H9 (cell line): Measurements from ENCODE around the gene UFM1. TPM values are rescaled to one million over a fixed set of nuclear protein-coding genes. Genes with fewer than 3 reads are reported as not detected.

Experiments used
- DNase-seq: peaks from one replicate; pipeline ENCODE4 v3.0.0-alpha.2; 2017
- H2AFZ ChIP-seq: one replicate; pipeline ENCODE4 v1.6.1; 2013; ENCODE audit warnings: mild to moderate bottlenecking, low read length, control low read depth, moderate library complexity
- H2AK5ac ChIP-seq: 2 replicates; pipeline ENCODE4 v1.6.1; 2013; ENCODE audit warnings: low read length, control low read depth, mixed read lengths; ENCODE audit not compliant: insufficient read length
- H2BK120ac ChIP-seq: one replicate; pipeline ENCODE4 v1.6.1; 2013; ENCODE audit warnings: low read depth, mild to moderate bottlenecking, low read length, control low read depth, inconsistent platforms; ENCODE audit not compliant: poor library complexity, severe bottlenecking
- H2BK12ac ChIP-seq: 2 replicates; pipeline ENCODE4 v1.6.1; 2013; ENCODE audit warnings: low read length, control low read depth, mixed read lengths, low read depth; ENCODE audit not compliant: insufficient read length
- H2BK15ac ChIP-seq: 2 replicates; pipeline ENCODE4 v1.6.1; 2013; ENCODE audit warnings: low read depth, low read length, control low read depth
- H2BK20ac ChIP-seq: one replicate; pipeline ENCODE4 v1.6.1; 2013; ENCODE audit warnings: low read depth, mild to moderate bottlenecking, low read length, control low read depth, inconsistent platforms; ENCODE audit not compliant: poor library complexity, severe bottlenecking
- H2BK5ac ChIP-seq: 2 replicates; pipeline ENCODE4 v1.6.1; 2013; ENCODE audit warnings: low read length, control low read depth, mixed read lengths; ENCODE audit not compliant: insufficient read length
- H3K14ac ChIP-seq: 2 replicates; pipeline ENCODE4 v1.6.1; 2013; ENCODE audit warnings: low read length, control low read depth; ENCODE audit not compliant: insufficient read depth
- H3K18ac ChIP-seq: 2 replicates; pipeline ENCODE4 v1.6.1; 2013; ENCODE audit warnings: low read depth, mild to moderate bottlenecking, mixed read lengths, low read length, control low read depth; ENCODE audit not compliant: insufficient read length
- H3K23ac ChIP-seq: 2 replicates; pipeline ENCODE4 v1.6.1; 2013; ENCODE audit warnings: low read length, control low read depth, mixed read lengths, low read depth; ENCODE audit not compliant: insufficient read length
- H3K23me2 ChIP-seq: 2 replicates; pipeline ENCODE4 v1.6.1; 2013; ENCODE audit warnings: low read depth, mild to moderate bottlenecking, mixed read lengths, low read length, control low read depth; ENCODE audit not compliant: insufficient read length, poor library complexity, severe bottlenecking
- H3K27ac ChIP-seq: 2 replicates; pipeline ENCODE4 v1.5.1; 2013; ENCODE audit warnings: low read length, control low read depth, mixed read lengths, low read depth; ENCODE audit not compliant: insufficient read length
- H3K27me3 ChIP-seq: 2 replicates; pipeline ENCODE4 v1.6.1; 2013; ENCODE audit warnings: low read length, control low read depth, inconsistent platforms; ENCODE audit not compliant: insufficient read depth
- H3K4ac ChIP-seq: 2 replicates; pipeline ENCODE4 v1.6.1; 2013; ENCODE audit warnings: low read depth, mild to moderate bottlenecking, control low read depth, inconsistent platforms, low read length, moderate library complexity
- H3K4me1 ChIP-seq: 2 replicates; pipeline ENCODE4 v1.6.1; 2013; ENCODE audit warnings: low read length, control low read depth, inconsistent platforms; ENCODE audit not compliant: insufficient read depth
- H3K4me2 ChIP-seq: 2 replicates; pipeline ENCODE4 v1.6.1; 2013; ENCODE audit warnings: low read length, control low read depth, mixed read lengths; ENCODE audit not compliant: insufficient read length, insufficient read depth
- H3K56ac ChIP-seq: 2 replicates; pipeline ENCODE4 v1.6.1; 2013; ENCODE audit warnings: low read depth, mild to moderate bottlenecking, mixed read lengths, low read length, control low read depth; ENCODE audit not compliant: insufficient read length
- H3K79me1 ChIP-seq: 2 replicates; pipeline ENCODE4 v1.6.1; 2013; ENCODE audit warnings: low read depth, mild to moderate bottlenecking, moderate library complexity, low read length, control low read depth, inconsistent platforms; ENCODE audit not compliant: insufficient read depth, poor library complexity, severe bottlenecking
- H3K79me2 ChIP-seq: 2 replicates; pipeline ENCODE4 v1.6.1; 2013; ENCODE audit warnings: low read length, control low read depth, inconsistent platforms; ENCODE audit not compliant: insufficient read depth
- H3K9ac ChIP-seq: 2 replicates; pipeline ENCODE4 v1.6.1; 2013; ENCODE audit warnings: low read length, control low read depth, mixed read lengths; ENCODE audit not compliant: insufficient read length; ENCODE audit errors: extremely low read depth
- H3K9me3 ChIP-seq: one replicate; pipeline ENCODE4 v1.6.1; 2013; ENCODE audit warnings: low read depth, low read length, inconsistent platforms; ENCODE audit not compliant: control insufficient read depth
- H3T11ph ChIP-seq: one replicate; pipeline ENCODE4 v1.6.1; 2013; ENCODE audit warnings: mild to moderate bottlenecking, low read length, control low read depth, inconsistent platforms
- H4K20me1 ChIP-seq: one replicate; pipeline ENCODE4 v1.6.1; 2013; ENCODE audit not compliant: control insufficient read depth, insufficient read length, insufficient read depth
- H4K5ac ChIP-seq: 2 replicates; pipeline ENCODE4 v1.6.1; 2013; ENCODE audit warnings: low read depth, mild to moderate bottlenecking, mixed read lengths, low read length, control low read depth; ENCODE audit not compliant: insufficient read length
- H4K8ac ChIP-seq: replicated peaks from 2 replicates; pipeline ENCODE4 v1.6.1; 2013; ENCODE audit warnings: low read length, control low read depth, mixed read lengths, low read depth; ENCODE audit not compliant: insufficient read length
- H4K91ac ChIP-seq: 2 replicates; pipeline ENCODE4 v1.6.1; 2013; ENCODE audit warnings: low read depth, mild to moderate bottlenecking, moderate library complexity, mixed read lengths, low read length, control low read depth; ENCODE audit not compliant: insufficient read length
- H3K27ac Mint-ChIP-seq, 3 experiments: 2 replicates in 2 of 3; 3 replicates in 1 of 3; pipeline ENCODE4 v1.8.0; 2020 to 2021; ENCODE audit warnings: mixed read lengths in 3 of 3, mild to moderate bottlenecking in 1 of 3, moderate library complexity in 1 of 3
- H3K27me3 Mint-ChIP-seq: 2 replicates; pipeline ENCODE4 v1.8.0; 2021; ENCODE audit warnings: low read depth, mild to moderate bottlenecking, moderate library complexity, mixed read lengths
- H3K36me3 Mint-ChIP-seq, 3 experiments: 2 replicates in 2 of 3; 3 replicates in 1 of 3; pipeline ENCODE4 v1.8.0; 2020 to 2021; ENCODE audit warnings: low read depth in 3 of 3, mixed read lengths in 3 of 3; ENCODE audit not compliant: insufficient read depth in 1 of 3
- H3K4me1 Mint-ChIP-seq, 2 experiments: 2 replicates each; pipeline ENCODE4 v1.8.0; 2020; ENCODE audit warnings: mixed read lengths in 2 of 2
- H3K4me3 Mint-ChIP-seq, 2 experiments: 2 replicates in 1 of 2; 3 replicates in 1 of 2; pipeline ENCODE4 v1.8.0; 2020 to 2021; ENCODE audit warnings: mild to moderate bottlenecking in 2 of 2, mixed read lengths in 2 of 2, moderate library complexity in 1 of 2
- H3K9me3 Mint-ChIP-seq, 2 experiments: 2 replicates in 1 of 2; 3 replicates in 1 of 2; pipeline ENCODE4 v1.8.0; 2020; ENCODE audit warnings: mild to moderate bottlenecking in 2 of 2, mixed read lengths in 2 of 2, moderate library complexity in 1 of 2
- CTCF ChIP-seq: fragments of 200-600 bp; sonication (generic); conservative IDR thresholded peaks from 3 replicates; pipeline ENCODE4 v1.8.0; 2021; ENCODE audit warnings: antibody characterized with exemption, mild to moderate bottlenecking
- WGBS: extraction: QIAGEN DNeasy Blood & Tissue Kit; methylation state at CpG from one replicate; pipeline ENCODE4 v1.1.7; 2013; ENCODE audit warnings: missing lambda C conversion rate, low lambda C conversion rate, mixed read lengths; ENCODE audit not compliant: insufficient read length; ENCODE audit errors: extremely low coverage; 5-methylcytosine and 5-hydroxymethylcytosine counted together
- total RNA-seq: library from RNA; stranded (reverse); gene quantifications from 2 replicates; pipeline ENCODE4 v1.2.1, GENCODE V29; 2021

UFM1 gene
- total RNA-seq, 1 experiment from 2014 or later, result 57.3 TPM

- no peak overlapping the region for H2AFZ ChIP-seq
- no peak overlapping the region for H2BK5ac ChIP-seq
- no peaks in the 10 kb centered on the region for H3K9me3 Mint-ChIP-seq
- H3K36me3 Mint-ChIP-seq, result no peaks in the 10 kb centered on the region
- no peaks in the 10 kb centered on the region for H3K79me2 ChIP-seq
- no peak overlapping the region for H2BK20ac ChIP-seq
- H4K5ac ChIP-seq, result no peak overlapping the region
- H3K27me3 Mint-ChIP-seq, result no peaks in the 10 kb centered on the region
- H3K4me3 Mint-ChIP-seq, result no peak overlapping the region
- no peak for DNase-seq
- no CpG with 5 or more reads among the region's 1 CpG for WGBS
- no peak overlapping the region for H3K18ac ChIP-seq
- no peak overlapping the region for H3K27ac Mint-ChIP-seq
- no peaks in the 10 kb centered on the region for H3K79me1 ChIP-seq
- no peak overlapping the region for H3K4me2 ChIP-seq
- H3K27ac ChIP-seq, result no peak overlapping the region
- H2BK120ac ChIP-seq, result no peak overlapping the region
- no peak overlapping the region for H3K4ac ChIP-seq
- H2BK15ac ChIP-seq, result no peak overlapping the region
- H3K23ac ChIP-seq, result no peak overlapping the region
- no peaks in the 10 kb centered on the region for H4K20me1 ChIP-seq
- H3T11ph ChIP-seq, result no peak overlapping the region
- H4K91ac ChIP-seq, result no peak overlapping the region
- H2BK12ac ChIP-seq, result no peak overlapping the region
- H2AK5ac ChIP-seq, result no peak overlapping the region
- H3K4me1 ChIP-seq, result no peaks in the 10 kb centered on the region
- H3K9ac ChIP-seq, result no peak overlapping the region
- H3K27me3 ChIP-seq, result no peaks in the 10 kb centered on the region
- no peaks in the 10 kb centered on the region for H3K23me2 ChIP-seq
- H4K8ac ChIP-seq, result no peak overlapping the region
- H3K9me3 ChIP-seq, result no peaks in the 10 kb centered on the region
- H3K4me1 Mint-ChIP-seq, result 0 out of 4 replicates have a peak, but pooled peaks cover 0 to 3% of the 10 kb centered on the region in 2 experiments
- no peak overlapping the region for H3K14ac ChIP-seq
- no peak overlapping the region for H3K56ac ChIP-seq
- TF ChIP-seq CTCF, result no peak
These were observed 26.9 kb downstream of the UFM1 start for GRCh38 chr13:38376546-38376945.
